Muscle of back (tissue), 11 donors: ENCODE measurements around the gene JAGN1. TPM values are rescaled to one million over a fixed set of nuclear protein-coding genes. Genes with fewer than 3 reads are reported as not detected.
"Not testable (repeated sequence)": the region's sequence is repeated elsewhere in the genome, so short reads cannot be mapped to it uniquely, and the experiment has no call there.

Experiments used
- DNase-seq, 3 donors: peaks; one replicate each; pipeline versions ENCODE4 v3.0.0 to v3.0.0-alpha.2; 2013
- polyA plus RNA-seq, 10 donors: library from polyadenylated mRNA; unstranded; fragments of 120-200 nt; gene quantifications; one replicate each; pipeline ENCODE4 v1.2.1, GENCODE V29; 2013; ENCODE audit not compliant: insufficient read length in 10 of 10

The JAGN1 gene
- polyA plus RNA-seq, 10 donors, result 24.6 to 33.7 (median 28.8) TPM

GRCh38 chr3:9895715-9896114, 5.3 kb downstream of the JAGN1 start:
- not testable (repeated sequence) for DNase-seq

GRCh38 chr3:9896755-9897407, 6.5 kb downstream of the JAGN1 start:
- DNase-seq, result not testable (repeated sequence)

GRCh38 chr3:9897408-9898372, 7.3 kb downstream of the JAGN1 start:
- no peak for DNase-seq

GRCh38 chr3:9898467-9899241, 8.2 kb downstream of the JAGN1 start:
- DNase-seq, result no peak

- DNase-seq, result no peak
Observed at GRCh38 chr3:9899289-9899791, 8.9 kb downstream of the JAGN1 start.

GRCh38 chr3:9900965-9901415, 10.6 kb downstream of the JAGN1 start:
- DNase-seq, result not testable (repeated sequence)

- no peak for DNase-seq
Observed at GRCh38 chr3:9901967-9902366, 11.6 kb downstream of the JAGN1 start.

GRCh38 chr3:9902372-9903237, 12.2 kb downstream of the JAGN1 start, which contains the start of gene IL17RE:
Gene IL17RE, plus strand, starts transcription at chr3:9902848. Its CDS starts 85 bp downstream, at chr3:9902933.
- DNase-seq, result no peak

- no peak for DNase-seq
Observed at GRCh38 chr3:9903238-9903624, 12.8 kb downstream of the JAGN1 start.

- no peak for DNase-seq
Observed at GRCh38 chr3:9903904-9904303, 13.5 kb downstream of the JAGN1 start.

GRCh38 chr3:9906480-9906879, 16.1 kb downstream of the JAGN1 start:
- DNase-seq, result no peak

- DNase-seq, result no peak
Observed at GRCh38 chr3:9908286-9908685, 17.9 kb downstream of the JAGN1 start.

- no peak for DNase-seq
Observed at GRCh38 chr3:9909221-9910013, 19.0 kb downstream of the JAGN1 start.

GRCh38 chr3:9911863-9912262, 21.5 kb downstream of the JAGN1 start:
- no peak for DNase-seq

GRCh38 chr3:9912294-9912935, 22.0 kb downstream of the JAGN1 start:
- DNase-seq, result no peak

- no peak for DNase-seq
Observed at GRCh38 chr3:9913601-9914000, 23.2 kb downstream of the JAGN1 start.

GRCh38 chr3:9914011-9914410, 23.6 kb downstream of the JAGN1 start:
- DNase-seq, result no peak

GRCh38 chr3:9914559-9915253, 24.3 kb downstream of the JAGN1 start:
- DNase-seq, result no peak
